NCI-H187 (cell line): ENCODE results near the gene KANK4.

Experiments
- DNase-seq, 2 experiments: peaks; one replicate each; lab custom pipeline; 2025; lab: John Stamatoyannopoulos, UW

KANK4 gene

GRCh38 chr1:62318756-62319544 is at the start of gene KANK4:
Gene KANK4, minus strand, starts transcription at chr1:62319434. Its CDS starts 37,870 bp downstream, at chr1:62281564.
- no peak for DNase-seq

- no peak for DNase-seq
These were observed 49.8 kb upstream of the KANK4 start for GRCh38 chr1:62368989-62369388.

GRCh38 chr1:62367005-62367557 is 47.8 kb upstream of the KANK4 start:
- no peak for DNase-seq

- no peak for DNase-seq
These were observed 45.5 kb upstream of the KANK4 start for GRCh38 chr1:62364721-62365120.

GRCh38 chr1:62362926-62363325 is 43.7 kb upstream of the KANK4 start:
- DNase-seq, result no peak

- DNase-seq, result no peak
These were observed 43.1 kb upstream of the KANK4 start for GRCh38 chr1:62362061-62362917.

- no peak for DNase-seq
These were observed 42.2 kb upstream of the KANK4 start for GRCh38 chr1:62361431-62361830.

GRCh38 chr1:62358665-62359373 is 39.6 kb upstream of the KANK4 start:
- peak in 1 of 2 experiments; percentile 6 for DNase-seq

GRCh38 chr1:62357916-62358315 is 38.7 kb upstream of the KANK4 start:
- no peak for DNase-seq

GRCh38 chr1:62356257-62356835 is 37.1 kb upstream of the KANK4 start:
- no peak for DNase-seq

GRCh38 chr1:62355095-62355494 is 35.9 kb upstream of the KANK4 start:
- DNase-seq, result no peak

GRCh38 chr1:62353853-62354252 is 34.6 kb upstream of the KANK4 start:
- no peak for DNase-seq

- no peak for DNase-seq
These were observed 33.2 kb upstream of the KANK4 start for GRCh38 chr1:62352387-62352786.

- no peak for DNase-seq
These were observed 30.4 kb upstream of the KANK4 start for GRCh38 chr1:62349470-62350233.

GRCh38 chr1:62346886-62347285 is 27.7 kb upstream of the KANK4 start:
- DNase-seq, result no peak

- no peak for DNase-seq
These were observed 24.7 kb upstream of the KANK4 start for GRCh38 chr1:62343911-62344310.

- DNase-seq, result no peak
These were observed 23.0 kb upstream of the KANK4 start for GRCh38 chr1:62342270-62342669.

- no peak for DNase-seq
These were observed 22.4 kb upstream of the KANK4 start for GRCh38 chr1:62341615-62342014.

GRCh38 chr1:62341089-62341488 is 21.9 kb upstream of the KANK4 start:
- DNase-seq, result no peak

- no peak for DNase-seq
These were observed 18.7 kb upstream of the KANK4 start for GRCh38 chr1:62337706-62338631.
